Left lung (tissue), 10 donors: Measurements from ENCODE around the gene FEV. TPM values are rescaled to one million over a fixed set of nuclear protein-coding genes. Genes with fewer than 3 reads are reported as not detected.

Experiments
- ATAC-seq: fragments of 200-7000 bp; cut with Tn5 transposase; one replicate; pipeline ENCODE4 v1.9.1; 2020; ENCODE audit warnings: moderate library complexity
- DNase-seq, 4 donors: peaks; one replicate each; pipeline ENCODE4 v3.0.0-alpha.2; 2013 to 2020
- H3K27ac ChIP-seq, 2 donors: fragments of 200-600 bp; sonication (generic) in 1 of 2; one replicate each; pipeline versions ENCODE4 v1.5.0 to v1.8.0; 2020 to 2021
- H3K27me3 ChIP-seq, 2 donors: fragments of 200-600 bp; sonication (generic) in 1 of 2; one replicate each; pipeline versions ENCODE4 v1.5.0 to v1.8.0; 2020 to 2021
- H3K36me3 ChIP-seq, 2 donors: fragments of 200-600 bp; sonication (generic) in 1 of 2; one replicate each; pipeline versions ENCODE4 v1.5.0 to v1.8.0; 2020 to 2021
- H3K4me1 ChIP-seq, 2 donors: fragments of 200-600 bp; one replicate each; pipeline ENCODE4 v1.8.0; 2021
- H3K4me3 ChIP-seq, 2 donors: fragments of 200-600 bp; sonication (generic) in 1 of 2; one replicate each; pipeline versions ENCODE4 v1.5.0 to v1.8.0; 2020 to 2021; ENCODE audit warnings: mild to moderate bottlenecking in 1 of 2
- H3K9me3 ChIP-seq, 2 donors: fragments of 200-600 bp; sonication (generic) in 1 of 2; one replicate each; pipeline versions ENCODE4 v1.5.0 to v1.8.0; 2020 to 2021
- intact Hi-C, 2 donors: fragments of 100-400 bp; cut with DNase I; formaldehyde crosslinking; loops; one replicate each; pipeline versions ENCODE4 v1.11.2 to v1.14.2; 2022
- polyA plus RNA-seq, 6 donors: library from polyadenylated mRNA; unstranded; fragments of 120-200 nt; gene quantifications; one replicate each; pipeline ENCODE4 v1.2.1, GENCODE V29; 2013; ENCODE audit not compliant: insufficient read length in 6 of 6
- total RNA-seq, 2 donors: library from RNA; stranded (reverse); fragmentation: NEBNext Ultra II Directional; extraction: Animal tissue kit (Norgen Biotek cat#: 25700); gene quantifications; one replicate each; pipeline ENCODE4 v1.2.1, GENCODE V29; 2021
- TF ChIP-seq, protein P1 (sequence below), 2 donors: fragments of 200-600 bp; sonication (generic) in 1 of 2; IDR thresholded peaks; one replicate each; pipeline versions ENCODE4 v1.5.0 to v1.8.0; 2021; ENCODE audit warnings: antibody characterized with exemption in 2 of 2
- donor health status: DM: no; HTN: yes; CAD: no.
- donor health status: DM: no; HTN: no; CAD: no.

FEV gene
- total and polyA plus RNA-seq, 8 donors: not detected

GRCh38 chr2:219017201-219017931 is 32.4 kb upstream of the FEV start:
- no peaks in the 10 kb centered on the region for H3K4me1 ChIP-seq
- ATAC-seq (no peak), DNase-seq (no peak)
- H3K4me3 ChIP-seq: no peak overlapping the region
- TF ChIP-seq, protein P1, sequence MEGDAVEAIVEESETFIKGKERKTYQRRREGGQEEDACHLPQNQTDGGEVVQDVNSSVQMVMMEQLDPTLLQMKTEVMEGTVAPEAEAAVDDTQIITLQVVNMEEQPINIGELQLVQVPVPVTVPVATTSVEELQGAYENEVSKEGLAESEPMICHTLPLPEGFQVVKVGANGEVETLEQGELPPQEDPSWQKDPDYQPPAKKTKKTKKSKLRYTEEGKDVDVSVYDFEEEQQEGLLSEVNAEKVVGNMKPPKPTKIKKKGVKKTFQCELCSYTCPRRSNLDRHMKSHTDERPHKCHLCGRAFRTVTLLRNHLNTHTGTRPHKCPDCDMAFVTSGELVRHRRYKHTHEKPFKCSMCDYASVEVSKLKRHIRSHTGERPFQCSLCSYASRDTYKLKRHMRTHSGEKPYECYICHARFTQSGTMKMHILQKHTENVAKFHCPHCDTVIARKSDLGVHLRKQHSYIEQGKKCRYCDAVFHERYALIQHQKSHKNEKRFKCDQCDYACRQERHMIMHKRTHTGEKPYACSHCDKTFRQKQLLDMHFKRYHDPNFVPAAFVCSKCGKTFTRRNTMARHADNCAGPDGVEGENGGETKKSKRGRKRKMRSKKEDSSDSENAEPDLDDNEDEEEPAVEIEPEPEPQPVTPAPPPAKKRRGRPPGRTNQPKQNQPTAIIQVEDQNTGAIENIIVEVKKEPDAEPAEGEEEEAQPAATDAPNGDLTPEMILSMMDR (IDR thresholded peaks at IDR 0.05): no peak
- peaks cover 0 to 23% of the 10 kb centered on the region in 2 donors for H3K27me3 ChIP-seq
- H3K36me3 ChIP-seq: no peaks in the 10 kb centered on the region
- no peaks in the 10 kb centered on the region for H3K9me3 ChIP-seq
- intact Hi-C loops: no loop called here
- H3K27ac ChIP-seq: no peak overlapping the region

DNA sequence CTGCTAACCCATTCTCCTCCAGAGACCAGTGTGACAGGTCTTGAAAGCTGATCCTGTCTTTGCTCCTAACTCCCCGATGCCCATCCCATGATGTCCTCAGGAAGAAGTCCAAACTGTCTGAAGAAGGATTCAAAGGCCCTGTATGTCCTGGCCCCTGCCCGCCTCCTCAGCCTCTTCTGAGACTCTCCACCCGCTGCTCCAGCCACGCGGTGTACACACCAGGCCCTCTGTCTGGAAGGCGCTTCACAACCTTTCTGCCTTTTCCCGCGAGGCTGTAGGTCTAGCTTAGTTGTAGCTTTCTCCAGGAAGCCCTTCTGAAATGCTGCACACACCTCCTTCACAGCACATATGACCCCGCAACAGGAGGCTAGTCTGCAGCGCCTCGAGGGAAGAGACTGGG is 31.7 kb upstream of the FEV start:
- Histone ChIP-seq H3K9me3 (no peaks in the 10 kb centered on the region), H3K36me3 (no peaks in the 10 kb centered on the region), H3K27ac (no peak overlapping the region), H3K4me3 (no peak overlapping the region), H3K27me3 (peaks cover 0 to 23% of the 10 kb centered on the region in 2 donors), H3K4me1 (no peaks in the 10 kb centered on the region)
- TF ChIP-seq, protein P1 (IDR thresholded peaks at IDR 0.05): no peak
- intact Hi-C loops: no loop called here
- no peak for ATAC-seq
- peak in 1 of 4 donors; percentile 51 for DNase-seq

DNA sequence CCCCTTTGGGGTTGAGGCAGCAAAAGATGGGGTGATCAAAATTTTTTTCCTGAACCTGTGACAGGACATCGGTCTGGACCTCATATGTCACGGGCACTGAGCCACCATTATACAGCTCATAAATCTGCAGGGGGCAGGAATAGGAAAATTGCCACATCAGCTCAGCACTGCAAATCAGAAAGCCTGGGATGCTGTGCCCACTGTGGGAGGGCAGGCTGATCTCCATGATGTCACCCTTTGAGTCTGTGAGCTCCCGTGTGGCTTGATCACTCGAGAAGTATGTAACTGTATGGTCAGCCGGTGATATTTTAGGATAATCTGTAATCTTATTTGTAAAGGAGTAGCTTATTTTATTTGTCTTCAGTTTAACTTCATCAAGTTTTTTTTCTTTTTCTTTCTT is 25.9 kb upstream of the FEV start:
- peaks cover 0 to 49% of the 10 kb centered on the region in 2 donors for H3K27me3 ChIP-seq
- no peaks in the 10 kb centered on the region for H3K9me3 ChIP-seq
- intact Hi-C loops: no loop called here
- no peaks in the 10 kb centered on the region for H3K36me3 ChIP-seq
- TF ChIP-seq, protein P1 (IDR thresholded peaks at IDR 0.05): no peak
- DNase-seq (no peak), ATAC-seq (no peak)
- H3K27ac ChIP-seq: no peak overlapping the region
- H3K4me1 ChIP-seq: no peaks in the 10 kb centered on the region
- H3K4me3 ChIP-seq: no peak overlapping the region

DNA sequence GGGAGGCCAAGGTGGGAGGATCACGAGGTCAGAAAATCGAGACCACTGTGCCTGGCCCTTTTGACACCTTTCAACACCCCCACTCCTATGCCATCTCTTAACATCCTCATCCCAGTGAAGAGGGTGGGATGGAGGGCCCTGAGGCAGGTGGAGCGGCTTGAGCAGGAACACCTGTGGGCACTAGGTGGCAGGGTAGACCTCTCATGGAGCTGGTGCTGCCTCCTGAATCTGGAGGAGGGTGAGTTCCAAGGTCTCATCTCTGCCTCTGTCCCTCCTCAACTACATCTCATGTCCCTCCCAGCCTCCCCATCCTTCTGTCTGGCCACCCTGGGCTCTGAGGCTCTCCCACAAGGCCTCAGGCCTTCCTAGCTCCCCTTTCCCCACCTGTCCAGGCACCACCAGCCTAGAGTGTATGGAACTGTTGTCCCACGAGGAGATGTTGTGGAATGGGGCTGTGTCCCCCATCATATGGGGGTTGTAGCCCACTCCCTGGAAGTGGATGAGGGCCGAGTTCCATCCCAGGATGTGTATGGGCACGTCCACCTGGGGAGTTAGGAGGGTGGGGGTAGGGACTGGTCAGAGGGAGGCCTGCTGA is 25.3 kb upstream of the FEV start:
- Histone ChIP-seq H3K9me3 (no peaks in the 10 kb centered on the region), H3K4me1 (no peaks in the 10 kb centered on the region), H3K27me3 (peaks cover 0 to 55% of the 10 kb centered on the region in 2 donors), H3K4me3 (no peak overlapping the region), H3K27ac (no peak overlapping the region), H3K36me3 (no peaks in the 10 kb centered on the region)
- TF ChIP-seq, protein P1 (IDR thresholded peaks at IDR 0.05): no peak
- peak; percentile 70 for ATAC-seq
- intact Hi-C loops: no loop called here
- no peak for DNase-seq

DNA sequence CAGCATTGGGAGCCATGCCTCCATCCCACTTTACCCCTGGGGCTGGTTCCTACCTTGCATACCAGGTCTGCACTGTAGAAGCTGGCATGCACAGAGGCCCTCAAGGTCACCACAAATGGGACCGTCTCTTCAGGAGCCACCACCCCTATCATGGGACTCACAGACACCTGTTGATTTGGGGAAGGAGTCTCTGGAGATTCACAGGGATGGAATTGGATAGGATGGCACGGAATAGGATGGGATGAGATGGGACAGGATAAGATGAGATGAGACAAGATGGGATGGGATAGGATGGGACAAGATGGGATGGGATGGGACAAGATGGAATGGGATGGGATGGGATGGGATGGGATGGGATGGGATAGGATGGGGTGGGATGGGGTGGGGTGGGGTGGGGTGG is 24.3 kb upstream of the FEV start:
- H3K9me3 ChIP-seq: no peaks in the 10 kb centered on the region
- ATAC-seq (no peak), DNase-seq (no peak)
- H3K27me3 ChIP-seq: peaks cover 0 to 64% of the 10 kb centered on the region in 2 donors
- H3K27ac ChIP-seq: no peak overlapping the region
- intact Hi-C loops: no loop called here
- TF ChIP-seq, protein P1 (IDR thresholded peaks at IDR 0.05): no peak
- no peaks in the 10 kb centered on the region for H3K36me3 ChIP-seq
- H3K4me3 ChIP-seq: no peak overlapping the region
- H3K4me1 ChIP-seq: no peaks in the 10 kb centered on the region
